HG02678 (cell line): ENCODE data around the gene OGFR.

ENCODE experiments used
- ATAC-seq: cut with Tn5 transposase; IDR thresholded peaks from one replicate; pipeline ENCODE4 v1.9.1; 2021; ENCODE audit warnings: mild to moderate bottlenecking, moderate library complexity; ENCODE audit not compliant: unreplicated experiment

Gene OGFR

GRCh38 chr20:62769346-62770071 lies 35.1 kb upstream of the OGFR start:
- no peak for ATAC-seq

- no peak for ATAC-seq
These were observed 34.3 kb upstream of the OGFR start for GRCh38 chr20:62770111-62770910.

- ATAC-seq: no peak
These were observed 33.7 kb upstream of the OGFR start for GRCh38 chr20:62770916-62771315.

DNA sequence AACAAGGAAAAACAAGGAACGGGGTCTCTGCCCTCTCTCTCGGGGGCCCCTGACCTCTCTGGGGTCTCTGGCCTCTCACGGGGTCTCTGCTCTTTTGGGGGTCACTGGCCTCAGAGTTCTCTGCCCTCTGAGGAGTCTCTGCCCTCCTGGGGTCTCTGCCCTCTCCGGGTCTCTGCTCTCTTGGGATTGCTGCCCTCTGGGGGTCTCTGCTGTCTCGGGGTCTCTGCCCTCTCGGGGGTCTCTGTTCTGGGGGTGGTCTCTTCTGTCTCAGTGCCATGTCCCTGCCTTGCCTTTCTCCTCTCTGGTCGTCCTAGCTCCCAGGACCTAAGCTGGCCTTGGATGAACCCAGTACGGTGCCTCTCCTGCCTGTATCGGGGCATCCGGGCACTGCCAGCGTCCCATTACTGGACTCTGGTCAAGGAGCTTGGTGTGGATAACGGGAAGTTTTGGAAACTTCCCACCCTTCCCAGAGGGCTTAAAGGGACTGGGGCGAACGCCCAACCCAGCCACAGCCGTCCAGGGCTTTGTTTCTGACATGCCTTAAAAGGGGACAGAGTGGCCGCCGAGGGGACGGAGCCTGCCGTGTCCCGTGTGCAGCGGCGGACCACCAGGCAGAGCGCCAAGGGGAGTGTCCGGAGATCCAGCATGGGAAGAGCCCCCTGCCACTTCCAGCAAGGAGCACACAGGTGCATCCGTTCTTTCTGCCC lies 33.1 kb upstream of the OGFR start:
- ATAC-seq: no peak

DNA sequence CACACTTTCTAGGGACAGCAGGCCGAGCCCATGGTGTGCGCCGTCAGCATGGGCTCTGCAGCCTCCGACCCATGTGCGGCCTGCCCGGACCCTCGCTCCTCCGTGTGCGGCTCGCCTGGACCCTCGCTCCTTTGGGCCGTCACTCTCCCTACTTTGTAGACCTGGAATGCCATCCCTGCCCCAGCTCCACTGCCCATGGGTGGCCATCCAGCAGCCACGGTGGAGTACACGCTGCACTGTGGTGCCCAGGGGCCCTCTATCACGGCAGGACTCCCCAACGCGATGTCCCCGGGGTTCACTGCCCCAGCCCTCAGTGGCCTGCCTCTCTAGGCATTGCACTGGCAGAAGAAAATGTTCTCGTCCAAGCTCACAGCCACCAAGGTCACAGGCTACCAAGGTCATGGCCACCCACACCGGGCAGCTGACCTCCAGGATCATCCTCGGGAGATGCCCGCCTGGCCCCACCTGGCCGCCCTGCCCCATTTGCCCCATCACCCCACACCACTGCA lies 32.5 kb upstream of the OGFR start:
- ATAC-seq: no peak

DNA sequence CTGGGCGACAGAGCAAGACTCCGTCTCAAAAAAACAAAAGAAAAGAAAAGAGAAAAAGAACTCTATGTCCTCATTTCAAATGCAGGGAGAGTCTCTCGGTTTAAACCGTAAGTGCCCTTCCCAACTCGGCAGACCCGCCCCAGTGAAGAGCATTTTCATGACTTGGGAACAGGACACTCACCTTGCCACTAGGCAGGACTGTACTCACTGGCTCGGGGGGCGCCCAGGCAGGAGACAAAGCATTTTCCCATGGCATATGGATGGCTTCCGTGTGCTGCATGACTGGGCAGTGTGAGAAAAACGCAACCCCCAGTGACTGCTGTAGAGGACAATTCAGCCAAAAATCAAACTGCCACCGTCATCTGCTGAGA lies 32.0 kb upstream of the OGFR start:
- no peak for ATAC-seq

DNA sequence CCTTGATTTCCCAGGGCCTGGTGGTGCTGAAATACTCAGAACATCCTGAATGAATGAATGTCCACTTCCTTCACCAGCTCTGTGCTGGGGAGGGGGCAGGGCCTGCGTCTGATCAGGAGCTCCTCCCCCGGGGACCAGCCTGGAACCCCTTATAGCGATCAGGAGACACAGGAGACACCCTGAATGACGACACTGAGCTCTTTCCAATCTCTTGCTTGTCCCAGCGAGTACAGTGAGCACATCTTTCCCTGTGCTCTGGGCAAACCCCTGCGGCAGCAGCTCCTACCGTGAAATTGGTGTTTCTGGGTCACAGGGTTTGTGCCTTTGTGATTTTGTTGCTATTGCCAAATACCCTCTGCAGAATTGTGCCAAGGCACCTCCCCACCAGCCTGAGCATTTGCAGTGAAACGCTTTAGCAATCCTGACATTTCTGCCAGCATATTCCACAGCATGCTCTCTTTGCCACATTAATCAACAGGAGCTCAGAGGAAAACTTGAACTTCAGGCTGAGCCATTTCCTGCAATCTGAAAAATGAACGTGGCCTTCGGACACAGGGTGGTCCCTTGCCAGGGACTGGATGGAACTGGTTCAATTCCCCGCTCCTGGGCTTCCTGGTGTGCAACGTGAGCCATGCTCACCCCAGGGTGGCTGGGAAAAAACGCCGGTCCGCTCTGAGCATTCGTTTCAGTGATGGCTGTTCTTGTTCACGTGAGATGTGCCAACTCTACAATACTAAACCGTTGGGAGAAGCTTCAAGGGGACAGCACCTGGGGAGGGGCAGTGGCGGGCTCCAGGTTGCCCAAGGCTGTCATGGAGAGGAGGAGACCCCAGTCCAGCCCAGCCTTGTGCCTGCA lies 31.4 kb upstream of the OGFR start:
- no peak for ATAC-seq

- ATAC-seq: no peak
These were observed 30.6 kb upstream of the OGFR start for GRCh38 chr20:62773845-62774714.

DNA sequence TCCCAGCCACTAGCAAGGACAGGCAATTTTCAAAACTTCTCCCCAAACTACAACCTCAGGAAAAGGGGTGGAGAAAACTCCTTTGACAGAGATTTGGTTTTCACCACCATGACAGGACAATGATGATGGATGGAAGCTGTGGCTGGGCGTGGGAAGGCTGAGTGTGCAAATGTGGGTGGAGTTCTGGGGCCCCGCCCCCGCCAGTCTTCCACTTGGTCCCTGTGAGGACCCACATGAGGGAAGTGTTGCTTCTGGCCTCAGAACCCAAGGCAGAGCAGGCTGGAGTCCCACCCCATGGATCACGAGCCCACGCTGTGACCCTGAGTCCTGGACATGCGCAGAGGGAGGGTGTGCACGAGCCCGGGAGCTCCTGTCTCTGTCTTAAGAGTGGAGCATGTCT lies 29.9 kb upstream of the OGFR start:
- no peak for ATAC-seq

DNA sequence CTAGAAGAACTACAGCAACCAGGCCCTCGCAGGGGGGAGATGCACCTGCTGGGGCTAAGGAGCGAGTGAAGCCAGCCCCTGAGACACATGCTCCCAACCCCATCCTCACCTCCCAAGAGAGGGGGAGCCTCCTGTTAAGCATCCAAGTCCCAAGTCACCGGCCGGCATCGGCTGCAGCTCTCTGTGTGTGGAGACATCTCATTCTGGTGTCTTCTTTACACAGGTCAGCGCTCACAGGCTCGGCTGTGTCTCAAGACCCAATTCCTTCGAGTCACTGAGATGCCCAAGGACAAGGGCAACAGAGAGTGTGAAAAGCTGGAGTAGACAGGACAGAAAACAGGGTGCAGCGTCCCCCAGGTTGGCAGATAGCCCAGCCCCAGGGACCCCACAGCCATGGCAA lies 29.4 kb upstream of the OGFR start:
- no peak for ATAC-seq

GRCh38 chr20:62776035-62776691 lies 28.5 kb upstream of the OGFR start:
- ATAC-seq: no peak

- ATAC-seq: no peak
These were observed 27.7 kb upstream of the OGFR start for GRCh38 chr20:62776692-62777527.

DNA sequence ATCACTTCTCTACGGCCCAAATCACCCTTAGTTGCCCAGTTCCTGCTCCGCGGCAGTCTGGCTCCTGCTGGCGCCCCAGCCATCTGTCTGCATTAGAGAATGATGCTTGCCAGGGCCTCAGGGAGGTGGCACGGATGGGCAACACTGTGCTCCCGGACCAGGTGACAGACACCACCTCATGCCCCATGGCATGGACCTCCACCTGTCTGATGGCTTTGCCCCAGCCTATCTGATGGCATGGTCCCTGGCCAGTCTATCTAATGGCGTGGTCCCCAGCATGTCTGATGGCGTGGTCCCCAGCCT lies 27.2 kb upstream of the OGFR start:
- no peak for ATAC-seq

- no peak for ATAC-seq
These were observed 26.6 kb upstream of the OGFR start for GRCh38 chr20:62778058-62778457.

GRCh38 chr20:62778601-62779416 lies 25.8 kb upstream of the OGFR start:
- ATAC-seq: no peak

- no peak for ATAC-seq
These were observed 25.3 kb upstream of the OGFR start for GRCh38 chr20:62779417-62779685.

DNA sequence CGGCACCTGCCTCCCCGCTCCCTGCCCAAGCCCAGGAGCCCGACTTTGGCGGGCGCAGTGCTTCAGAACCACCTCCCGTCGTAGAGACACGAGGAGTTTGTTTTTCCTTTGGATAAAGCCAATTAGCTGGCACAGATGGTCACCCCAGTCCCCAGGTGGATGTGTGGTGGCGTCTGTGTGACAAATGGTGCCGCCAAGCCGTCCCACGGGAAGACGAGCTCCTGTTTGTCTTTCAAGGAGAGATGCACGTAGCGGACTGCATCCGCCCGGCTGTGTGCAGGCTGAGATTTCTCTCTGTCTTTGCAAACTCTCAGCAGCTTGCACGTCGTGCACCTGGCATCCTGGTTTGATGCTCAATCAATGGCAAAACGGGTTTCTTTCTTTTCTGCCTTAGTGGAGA lies 24.4 kb upstream of the OGFR start:
- ATAC-seq: no peak

GRCh38 chr20:62780696-62781095 lies 23.9 kb upstream of the OGFR start:
- no peak for ATAC-seq
